GM19438 (cell line): ENCODE data around the gene GSTM4.
A peak's percentile ranks its signal among the peaks of the same experiment; 100 is the strongest.

ENCODE experiments used
- ATAC-seq: cut with Tn5 transposase; IDR thresholded peaks from one replicate; pipeline ENCODE4 v1.9.1; 2021; ENCODE audit warnings: low read depth; ENCODE audit not compliant: unreplicated experiment

GSTM4 gene

GRCh38 chr1:109655615-109656519 lies at the start of gene GSTM4:
Gene GSTM4, plus strand, starts transcription at chr1:109656099. Its CDS starts 291 bp downstream, at chr1:109656390.
- peak; percentile 94 for ATAC-seq

- no peak for ATAC-seq
Observed at GRCh38 chr1:109609881-109610280, 46.0 kb upstream of the GSTM4 start.

GRCh38 chr1:109610609-109611307 lies 45.1 kb upstream of the GSTM4 start:
- no peak for ATAC-seq

GRCh38 chr1:109611308-109611990 lies 44.5 kb upstream of the GSTM4 start:
- ATAC-seq, result no peak

- ATAC-seq, result no peak
Observed at GRCh38 chr1:109613361-109614147, 42.3 kb upstream of the GSTM4 start.

GRCh38 chr1:109615879-109616278 lies 40.0 kb upstream of the GSTM4 start:
- no peak for ATAC-seq

- no peak for ATAC-seq
Observed at GRCh38 chr1:109616391-109616790, 39.5 kb upstream of the GSTM4 start.

- ATAC-seq, result no peak
Observed at GRCh38 chr1:109617291-109617801, 38.6 kb upstream of the GSTM4 start.

GRCh38 chr1:109618661-109619575 lies 37.0 kb upstream of the GSTM4 start:
- ATAC-seq, result peak; percentile 3

GRCh38 chr1:109619576-109620400 lies 36.1 kb upstream of the GSTM4 start, which contains the start of the genes AMPD2 and GNAT2:
Gene AMPD2, plus strand, starts transcription at chr1:109619837. Its CDS starts 1,339 bp downstream, at chr1:109621176.
Gene GNAT2, minus strand, starts transcription at chr1:109619616. Its CDS starts 6,746 bp downstream, at chr1:109612870.
- ATAC-seq, result peak; percentile 45

- ATAC-seq, result peak; percentile 2
Observed at GRCh38 chr1:109620401-109620791, 35.5 kb upstream of the GSTM4 start.

- peak; percentile 65 for ATAC-seq
Observed at GRCh38 chr1:109620841-109621286, 35.0 kb upstream of the GSTM4 start.

- no peak for ATAC-seq
Observed at GRCh38 chr1:109621379-109622136, 34.3 kb upstream of the GSTM4 start.

- ATAC-seq, result no peak
Observed at GRCh38 chr1:109622137-109622892, 33.6 kb upstream of the GSTM4 start.

GRCh38 chr1:109622895-109623294 lies 33.0 kb upstream of the GSTM4 start:
- ATAC-seq, result no peak

- ATAC-seq, result no peak
Observed at GRCh38 chr1:109623601-109624161, 32.2 kb upstream of the GSTM4 start.
